Activated CD8-positive, alpha-beta T cell treated with anti-CD3 and anti-CD28 coated beads, Interleukin-2, amount 10 ng/mL, durations not matched to agents 7 days and 5 days (primary cell): Measurements from ENCODE around the gene RUNX1. TPM values are rescaled to one million over a fixed set of nuclear protein-coding genes. Genes with fewer than 3 reads are reported as not detected.

Source experiments
- ATAC-seq: fragments of 150-1000 bp; cut with Tn5 transposase; one replicate; pipeline ENCODE4 v1.10.0; 2021; ENCODE audit warnings: moderate library complexity
- CTCF ChIA-PET: fragments of 350-600 bp; sonication (Branson Sonifier 250); formaldehyde crosslinking; loops from one replicate; lab custom pipeline; 2021; ENCODE audit warnings: antibody characterized with exemption; lab: Charles Lee
- POLR2A ChIA-PET: fragments of 350-600 bp; sonication (Branson Sonifier 250); formaldehyde crosslinking; loops from one replicate; lab custom pipeline; 2021; ENCODE audit warnings: antibody characterized with exemption; lab: Charles Lee
- DNase-seq: peaks from one replicate; pipeline ENCODE4 v3.0.0-alpha.2; 2020
- H3K27ac Mint-ChIP-seq: one replicate; pipeline ENCODE4 v1.8.0; 2021; ENCODE audit warnings: mild to moderate bottlenecking, mixed read lengths
- H3K27me3 Mint-ChIP-seq: one replicate; pipeline ENCODE4 v1.8.0; 2021; ENCODE audit warnings: low read depth, mixed read lengths
- H3K36me3 Mint-ChIP-seq: one replicate; pipeline ENCODE4 v1.8.0; 2021; ENCODE audit warnings: low read depth, mixed read lengths
- H3K4me1 Mint-ChIP-seq: one replicate; pipeline ENCODE4 v1.8.0; 2021; ENCODE audit warnings: low read depth, mixed read lengths
- H3K4me3 Mint-ChIP-seq: one replicate; pipeline ENCODE4 v1.8.0; 2021; ENCODE audit warnings: mild to moderate bottlenecking, mixed read lengths
- H3K9me3 Mint-ChIP-seq: one replicate; pipeline ENCODE4 v1.8.0; 2022; ENCODE audit warnings: mixed read lengths; ENCODE audit not compliant: insufficient read depth
- total RNA-seq, 2 experiments: library from RNA; stranded (reverse); gene quantifications; one replicate each; pipeline ENCODE4 v1.2.3, GENCODE V29; 2021

The RUNX1 gene
- total RNA-seq, 2 experiments from 2014 or later: 10.4 to 10.6 TPM

- DNase-seq (no peak), ATAC-seq (no peak)
- Mint-ChIP-seq H3K27ac (no peak overlapping the region), H3K4me1 (peaks cover 34% of the 10 kb centered on the region), H3K9me3 (no peaks in the 10 kb centered on the region), H3K36me3 (peaks cover 7% of the 10 kb centered on the region), H3K27me3 (no peaks in the 10 kb centered on the region), H3K4me3 (no peak overlapping the region)
- CTCF ChIA-PET: interaction anchor here (0.6 to 3.1 kb wide), 4 partner anchors 39 to 137 kb away, joined by 3 to 8 read pairs (median 4); no protein-coding TSS in a partner anchor
- POLR2A ChIA-PET: no interaction called here
These were observed 120.5 kb downstream of the RUNX1 start for GRCh38 chr21:34928637-34929036.

- Mint-ChIP-seq H3K27ac (no peak overlapping the region), H3K27me3 (no peaks in the 10 kb centered on the region), H3K4me1 (peaks cover 29% of the 10 kb centered on the region), H3K9me3 (no peaks in the 10 kb centered on the region), H3K4me3 (no peak overlapping the region), H3K36me3 (peaks cover 8% of the 10 kb centered on the region)
- ChIA-PET CTCF (interaction anchor here (0.9 to 3.1 kb wide), 3 partner anchors 19 to 120 kb away, joined by 3 to 8 read pairs (median 4); no protein-coding TSS in a partner anchor), POLR2A (no interaction called here)
- ATAC-seq (no peak), DNase-seq (no peak)
These were observed 121.1 kb downstream of the RUNX1 start for GRCh38 chr21:34927992-34928391.

GRCh38 chr21:34926803-34927467 lies 122.2 kb downstream of the RUNX1 start:
- H3K4me3 Mint-ChIP-seq: no peak overlapping the region
- ChIA-PET POLR2A (no interaction called here), CTCF (interaction anchor here (0.9 to 3.1 kb wide), 2 partner anchors 20 to 37 kb away, joined by 3 to 8 read pairs; no protein-coding TSS in a partner anchor)
- peaks cover 5% of the 10 kb centered on the region for H3K36me3 Mint-ChIP-seq
- peaks cover 20% of the 10 kb centered on the region for H3K4me1 Mint-ChIP-seq
- DNase-seq: no peak
- no peaks in the 10 kb centered on the region for H3K9me3 Mint-ChIP-seq
- H3K27ac Mint-ChIP-seq: no peak overlapping the region
- ATAC-seq: no peak
- H3K27me3 Mint-ChIP-seq: no peaks in the 10 kb centered on the region

GRCh38 chr21:34925597-34925996 lies 123.5 kb downstream of the RUNX1 start:
- DNase-seq (no peak), ATAC-seq (no peak)
- Mint-ChIP-seq H3K27ac (no peak overlapping the region), H3K27me3 (no peaks in the 10 kb centered on the region), H3K9me3 (no peaks in the 10 kb centered on the region), H3K36me3 (peaks cover 5% of the 10 kb centered on the region), H3K4me1 (peaks cover 15% of the 10 kb centered on the region), H3K4me3 (no peak overlapping the region)
- POLR2A ChIA-PET: no interaction called here
- CTCF ChIA-PET: no interaction called here

GRCh38 chr21:34924771-34925419 lies 124.2 kb downstream of the RUNX1 start:
- Mint-ChIP-seq H3K9me3 (no peaks in the 10 kb centered on the region), H3K36me3 (peaks cover 5% of the 10 kb centered on the region), H3K4me3 (no peak overlapping the region), H3K27ac (no peak overlapping the region), H3K27me3 (no peaks in the 10 kb centered on the region), H3K4me1 (peaks cover 15% of the 10 kb centered on the region)
- ChIA-PET POLR2A (interaction anchor here (0.6 kb wide), 1 partner anchor 63 kb away, joined by 3 read pairs; no protein-coding TSS in a partner anchor), CTCF (interaction anchor here (0.7 kb wide), 1 partner anchor 70 kb away, joined by 3 read pairs; no protein-coding TSS in a partner anchor)
- ATAC-seq: no peak
- DNase-seq: no peak

- Mint-ChIP-seq H3K27me3 (no peaks in the 10 kb centered on the region), H3K36me3 (peaks cover 5% of the 10 kb centered on the region), H3K4me3 (no peak overlapping the region), H3K27ac (no peak overlapping the region), H3K9me3 (no peaks in the 10 kb centered on the region), H3K4me1 (peaks cover 14% of the 10 kb centered on the region)
- CTCF ChIA-PET: interaction anchor here (0.7 kb wide), 1 partner anchor 71 kb away, joined by 3 read pairs; no protein-coding TSS in a partner anchor
- POLR2A ChIA-PET: no interaction called here
- no peak for DNase-seq
- ATAC-seq: no peak
These were observed 124.9 kb downstream of the RUNX1 start for GRCh38 chr21:34924194-34924593.

GRCh38 chr21:34923626-34924025 lies 125.5 kb downstream of the RUNX1 start:
- no peak overlapping the region for H3K27ac Mint-ChIP-seq
- H3K36me3 Mint-ChIP-seq: peaks cover 5% of the 10 kb centered on the region
- H3K4me1 Mint-ChIP-seq: peaks cover 8% of the 10 kb centered on the region
- no peaks in the 10 kb centered on the region for H3K27me3 Mint-ChIP-seq
- H3K9me3 Mint-ChIP-seq: no peaks in the 10 kb centered on the region
- no peak for DNase-seq
- ATAC-seq: no peak
- CTCF ChIA-PET: no interaction called here
- POLR2A ChIA-PET: no interaction called here
- no peak overlapping the region for H3K4me3 Mint-ChIP-seq

GRCh38 chr21:34923202-34923601 lies 125.9 kb downstream of the RUNX1 start:
- ATAC-seq: no peak
- POLR2A ChIA-PET: no interaction called here
- DNase-seq: no peak
- no peak overlapping the region for H3K27ac Mint-ChIP-seq
- H3K27me3 Mint-ChIP-seq: no peaks in the 10 kb centered on the region
- H3K9me3 Mint-ChIP-seq: no peaks in the 10 kb centered on the region
- H3K4me1 Mint-ChIP-seq: peaks cover 8% of the 10 kb centered on the region
- no peak overlapping the region for H3K4me3 Mint-ChIP-seq
- CTCF ChIA-PET: no interaction called here
- peaks cover 5% of the 10 kb centered on the region for H3K36me3 Mint-ChIP-seq

GRCh38 chr21:34922479-34922878 lies 126.6 kb downstream of the RUNX1 start:
- Mint-ChIP-seq H3K36me3 (peaks cover 5% of the 10 kb centered on the region), H3K4me1 (peaks cover 8% of the 10 kb centered on the region), H3K9me3 (no peaks in the 10 kb centered on the region), H3K4me3 (no peak overlapping the region), H3K27ac (no peak overlapping the region), H3K27me3 (no peaks in the 10 kb centered on the region)
- DNase-seq: no peak
- ChIA-PET CTCF (no interaction called here), POLR2A (interaction anchor here (0.6 kb wide), 1 partner anchor 65 kb away, joined by 3 read pairs; no protein-coding TSS in a partner anchor)
- no peak for ATAC-seq

GRCh38 chr21:34921151-34921550 lies 128.0 kb downstream of the RUNX1 start:
- H3K27ac Mint-ChIP-seq: no peak overlapping the region
- H3K36me3 Mint-ChIP-seq: peaks cover 5% of the 10 kb centered on the region
- no peak overlapping the region for H3K4me3 Mint-ChIP-seq
- POLR2A ChIA-PET: no interaction called here
- no peaks in the 10 kb centered on the region for H3K9me3 Mint-ChIP-seq
- H3K27me3 Mint-ChIP-seq: peaks cover 4% of the 10 kb centered on the region
- CTCF ChIA-PET: no interaction called here
- peaks cover 6% of the 10 kb centered on the region for H3K4me1 Mint-ChIP-seq
- DNase-seq (no peak), ATAC-seq (no peak)

- Mint-ChIP-seq H3K4me3 (no peak overlapping the region), H3K27ac (no peak overlapping the region), H3K4me1 (peaks cover 6% of the 10 kb centered on the region), H3K27me3 (peaks cover 4% of the 10 kb centered on the region), H3K36me3 (peaks cover 5% of the 10 kb centered on the region), H3K9me3 (no peaks in the 10 kb centered on the region)
- ChIA-PET CTCF (no interaction called here), POLR2A (no interaction called here)
- DNase-seq (no peak), ATAC-seq (no peak)
These were observed 129.7 kb downstream of the RUNX1 start for GRCh38 chr21:34919406-34919805.

- POLR2A ChIA-PET: no interaction called here
- no peak for DNase-seq
- Mint-ChIP-seq H3K9me3 (no peaks in the 10 kb centered on the region), H3K36me3 (no peaks in the 10 kb centered on the region), H3K4me3 (no peak overlapping the region), H3K27ac (no peak overlapping the region), H3K27me3 (peaks cover 12% of the 10 kb centered on the region), H3K4me1 (no peaks in the 10 kb centered on the region)
- CTCF ChIA-PET: no interaction called here
- no peak for ATAC-seq
These were observed 132.7 kb downstream of the RUNX1 start for GRCh38 chr21:34916446-34916845.
